HUES64 (cell line): ENCODE measurements around the gene VTA1.
"Not testable (repeated sequence)": the region's sequence is repeated elsewhere in the genome, so short reads cannot be mapped to it uniquely, and the experiment has no call there.

Experiments used
- H3K27ac ChIP-seq: 2 replicates; pipeline ENCODE4 v1.7.0; 2013; ENCODE audit warnings: low read depth, low read length, inconsistent platforms
- H3K27me3 ChIP-seq: 2 replicates; pipeline ENCODE4 v1.6.1; 2013; ENCODE audit warnings: mild to moderate bottlenecking, low read length; ENCODE audit not compliant: insufficient read depth
- H3K36me3 ChIP-seq: 2 replicates; pipeline ENCODE4 v1.6.1; 2013; ENCODE audit warnings: mild to moderate bottlenecking, low read length; ENCODE audit not compliant: insufficient read depth
- H3K4me1 ChIP-seq: 2 replicates; pipeline ENCODE4 v1.6.1; 2013; ENCODE audit warnings: mild to moderate bottlenecking, low read length, moderate library complexity; ENCODE audit not compliant: insufficient read depth
- H3K4me3 ChIP-seq: 2 replicates; pipeline ENCODE4 v1.5.1; 2013; ENCODE audit warnings: mild to moderate bottlenecking, low read length, moderate library complexity
- H3K9ac ChIP-seq: 2 replicates; pipeline ENCODE4 v1.6.1; 2013; ENCODE audit warnings: mild to moderate bottlenecking, low read depth, low read length
- H3K9me3 ChIP-seq: 2 replicates; pipeline ENCODE4 v1.6.1; 2013; ENCODE audit warnings: low read depth, low read length; ENCODE audit not compliant: insufficient read depth
- WGBS: fragments of 150-250, 120-280 bp; methylation state at CpG from one replicate; pipeline ENCODE4 v1.1.7; 2013; ENCODE audit warnings: missing lambda C conversion rate; 5-methylcytosine and 5-hydroxymethylcytosine counted together

VTA1 gene

DNA sequence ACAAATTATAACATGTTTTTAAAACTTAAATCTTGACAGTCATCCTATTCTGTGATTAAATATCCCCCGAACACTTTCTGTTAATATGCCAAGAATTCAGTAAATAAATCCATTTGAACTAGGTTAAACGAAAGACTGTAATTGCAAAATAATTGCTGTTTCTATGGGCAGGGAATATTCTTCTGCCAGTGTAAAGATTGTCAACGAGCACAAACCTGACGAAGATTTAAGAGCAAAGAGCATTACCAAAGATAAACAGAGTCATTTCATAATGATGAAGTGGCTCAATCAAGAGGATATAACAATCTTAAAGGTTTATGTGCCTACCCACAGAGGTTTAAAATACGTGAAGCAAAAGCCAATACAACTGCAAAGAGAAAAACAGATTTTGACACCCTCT lies 78.5 kb downstream of the VTA1 start:
- no peak overlapping the region for H3K4me3 ChIP-seq
- H3K4me1 ChIP-seq, result no peaks in the 10 kb centered on the region
- WGBS, result 91% methylated on average over 5 of the region's 5 CpGs
- H3K9ac ChIP-seq, result no peak overlapping the region
- H3K36me3 ChIP-seq, result no peaks in the 10 kb centered on the region
- no peaks in the 10 kb centered on the region for H3K27me3 ChIP-seq
- no peaks in the 10 kb centered on the region for H3K9me3 ChIP-seq
- H3K27ac ChIP-seq, result no peak overlapping the region

DNA sequence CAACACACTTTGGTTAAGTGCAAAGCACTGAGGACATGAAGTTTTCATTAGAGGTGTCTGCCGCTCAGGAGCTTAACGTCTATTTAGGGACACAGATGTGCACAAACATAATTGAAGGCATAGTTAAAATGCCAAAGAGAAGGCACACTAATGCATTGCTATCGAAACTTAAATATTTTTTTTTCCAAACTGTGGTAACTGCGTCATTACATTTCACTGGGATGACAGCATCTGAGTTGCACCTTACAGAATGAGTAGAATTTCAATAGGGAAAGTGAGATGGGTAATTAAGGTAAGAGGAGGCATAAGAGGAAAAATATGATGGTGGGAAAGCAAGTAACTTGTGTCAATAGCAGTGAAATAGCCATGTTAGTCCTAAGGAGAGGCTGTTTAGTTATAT lies 79.7 kb downstream of the VTA1 start:
- Histone ChIP-seq H3K9me3 (no peaks in the 10 kb centered on the region), H3K27ac (no peak overlapping the region), H3K9ac (no peak overlapping the region), H3K36me3 (no peaks in the 10 kb centered on the region), H3K4me1 (0 out of 2 replicates have a peak, but pooled peaks cover 3% of the 10 kb centered on the region), H3K27me3 (no peaks in the 10 kb centered on the region), H3K4me3 (no peak overlapping the region)
- 92% methylated on average over 4 of the region's 4 CpGs for WGBS

GRCh38 chr6:142229518-142230270 lies 82.6 kb downstream of the VTA1 start:
- 96% methylated on average over 5 of the region's 6 CpGs for WGBS
- not testable (repeated sequence) for H3K27me3 ChIP-seq, H3K27ac ChIP-seq, H3K9me3 ChIP-seq, H3K9ac ChIP-seq, H3K36me3 ChIP-seq, H3K4me1 ChIP-seq, H3K4me3 ChIP-seq

GRCh38 chr6:142232206-142233044 lies 85.4 kb downstream of the VTA1 start:
- WGBS, result 70% methylated on average over 12 of the region's 12 CpGs
- H3K9me3 ChIP-seq, H3K4me1 ChIP-seq, H3K27ac ChIP-seq, H3K4me3 ChIP-seq, H3K27me3 ChIP-seq, H3K9ac ChIP-seq, H3K36me3 ChIP-seq: not testable (repeated sequence)

DNA sequence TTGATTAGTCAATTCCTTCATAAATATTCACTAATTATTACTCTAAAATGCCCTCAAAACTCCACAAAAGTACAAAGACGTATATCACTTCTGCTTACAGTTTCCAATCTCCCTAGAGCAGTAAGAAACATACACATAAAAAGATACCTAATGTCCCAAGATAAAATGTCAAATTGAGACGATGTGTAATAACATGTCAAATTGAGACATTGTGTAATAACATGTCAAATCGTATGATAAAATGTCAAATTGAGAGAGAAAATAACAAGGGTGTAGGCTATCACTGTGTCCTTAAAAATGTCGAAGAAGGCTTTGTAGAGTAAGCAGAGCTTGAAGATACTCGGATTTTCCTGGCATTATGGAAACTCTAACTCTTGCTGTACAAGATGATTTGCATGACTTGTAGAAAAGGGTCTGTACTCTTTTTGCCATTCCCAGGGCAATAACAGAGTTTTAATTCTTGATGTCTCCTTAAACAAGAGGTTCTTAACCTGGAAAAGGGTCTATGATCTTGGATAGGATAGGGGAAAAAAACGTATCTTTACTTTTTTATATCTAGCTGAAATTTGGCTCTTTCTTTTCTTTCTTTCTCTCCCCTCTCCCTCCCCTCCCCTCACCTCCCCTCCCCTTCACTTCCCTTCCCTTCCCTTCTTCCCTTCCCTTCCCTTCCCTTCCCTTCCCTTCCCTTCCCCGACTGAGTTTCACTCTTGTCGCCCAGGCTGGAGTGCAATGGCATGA lies 87.1 kb downstream of the VTA1 start:
- 94% methylated on average over 7 of the region's 8 CpGs for WGBS
- Histone ChIP-seq H3K36me3 (no peaks in the 10 kb centered on the region), H3K9ac (no peak overlapping the region), H3K4me3 (no peak overlapping the region), H3K27ac (no peak overlapping the region), H3K27me3 (no peaks in the 10 kb centered on the region), H3K4me1 (0 out of 2 replicates have a peak, but pooled peaks cover 6% of the 10 kb centered on the region), H3K9me3 (no peaks in the 10 kb centered on the region)

DNA sequence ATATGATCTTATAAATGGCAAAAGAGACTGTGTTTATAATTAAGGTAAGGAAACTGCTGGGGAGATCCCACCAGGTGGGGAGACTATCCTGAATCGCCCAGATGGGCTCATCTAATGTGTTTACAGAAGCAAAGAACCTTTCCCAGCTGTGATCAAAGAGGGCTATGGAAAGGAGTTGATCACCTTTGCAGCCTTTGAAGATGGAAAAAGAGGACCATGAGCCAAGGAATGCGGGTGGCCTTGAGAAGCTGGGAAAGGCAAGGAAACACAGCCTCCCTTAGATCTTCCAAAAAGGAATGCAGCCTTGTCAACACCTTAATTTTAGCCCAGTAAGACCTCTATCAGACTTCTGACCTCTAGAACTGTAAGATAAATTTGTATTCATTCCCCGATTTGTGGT lies 88.2 kb downstream of the VTA1 start:
- no peak overlapping the region for H3K9ac ChIP-seq
- no peaks in the 10 kb centered on the region for H3K36me3 ChIP-seq
- WGBS, result 76% methylated on average over 2 of the region's 3 CpGs
- no peak overlapping the region for H3K27ac ChIP-seq
- H3K9me3 ChIP-seq, result no peaks in the 10 kb centered on the region
- 0 out of 2 replicates have a peak, but pooled peaks cover 6% of the 10 kb centered on the region for H3K4me1 ChIP-seq
- no peak overlapping the region for H3K4me3 ChIP-seq
- H3K27me3 ChIP-seq, result no peaks in the 10 kb centered on the region

- H3K9me3 ChIP-seq, result no peaks in the 10 kb centered on the region
- 0 out of 2 replicates have a peak, but pooled peaks cover 6% of the 10 kb centered on the region for H3K4me1 ChIP-seq
- H3K27ac ChIP-seq, result no peak overlapping the region
- H3K27me3 ChIP-seq, result no peaks in the 10 kb centered on the region
- H3K36me3 ChIP-seq, result no peaks in the 10 kb centered on the region
- 90% methylated on average over 2 of the region's 2 CpGs for WGBS
- no peak overlapping the region for H3K9ac ChIP-seq
- H3K4me3 ChIP-seq, result no peak overlapping the region
Measured at GRCh38 chr6:142235791-142236190, 88.7 kb downstream of the VTA1 start.

- 0 out of 2 replicates have a peak, but pooled peaks cover 3% of the 10 kb centered on the region for H3K4me1 ChIP-seq
- WGBS, result 93% methylated on average over 3 of the region's 4 CpGs
- no peak overlapping the region for H3K4me3 ChIP-seq
- no peaks in the 10 kb centered on the region for H3K36me3 ChIP-seq
- no peaks in the 10 kb centered on the region for H3K9me3 ChIP-seq
- H3K27ac ChIP-seq, result no peak overlapping the region
- H3K27me3 ChIP-seq, result no peaks in the 10 kb centered on the region
- H3K9ac ChIP-seq, result no peak overlapping the region
Measured at GRCh38 chr6:142236691-142237090, 89.6 kb downstream of the VTA1 start.

DNA sequence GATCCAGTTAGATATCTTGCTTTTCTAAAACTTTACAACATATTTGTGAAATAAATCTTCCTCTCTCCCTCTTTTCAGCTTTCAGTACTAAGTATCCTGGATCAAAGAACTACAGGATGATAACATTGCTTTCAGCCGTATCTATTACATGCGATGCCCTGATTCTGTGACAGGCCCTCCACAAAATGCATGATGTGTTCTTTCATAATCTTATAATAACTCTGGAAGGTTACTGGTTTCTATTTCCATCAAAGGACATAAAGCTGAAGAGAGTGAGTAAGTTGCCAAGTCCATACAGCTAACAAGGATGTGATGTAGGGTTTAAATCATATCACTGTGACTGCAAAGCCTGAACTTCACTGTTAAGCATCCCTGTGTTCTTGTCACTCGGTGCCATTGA lies 91.8 kb downstream of the VTA1 start:
- WGBS, result 99% methylated on average over 3 of the region's 3 CpGs
- Histone ChIP-seq H3K9me3 (no peaks in the 10 kb centered on the region), H3K9ac (no peak overlapping the region), H3K4me3 (no peak overlapping the region), H3K36me3 (no peaks in the 10 kb centered on the region), H3K27me3 (no peaks in the 10 kb centered on the region), H3K4me1 (peaks cover 8% of the 10 kb centered on the region; the same call in 1 of the 2 replicates), H3K27ac (no peak overlapping the region)

DNA sequence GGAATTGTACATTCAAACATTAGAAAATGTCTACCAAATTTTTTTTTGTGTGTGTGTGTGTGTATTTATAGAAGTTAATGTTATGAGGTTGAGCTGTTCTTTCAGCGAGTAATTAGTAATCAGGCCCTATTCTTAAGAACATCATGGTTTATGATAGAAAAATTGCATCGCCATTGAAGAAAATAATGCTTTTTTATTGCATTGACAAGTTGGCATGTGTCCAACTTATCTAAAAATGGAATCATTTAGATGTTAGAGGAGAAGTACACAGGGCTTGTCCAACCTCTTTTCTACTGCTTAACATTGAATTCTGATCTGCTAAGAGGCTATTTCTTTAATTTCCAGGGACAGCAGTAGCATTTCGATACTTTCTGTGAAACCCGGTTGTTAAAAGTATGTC lies 93.1 kb downstream of the VTA1 start:
- Histone ChIP-seq H3K9me3 (no peaks in the 10 kb centered on the region), H3K9ac (no peak overlapping the region), H3K27me3 (no peaks in the 10 kb centered on the region), H3K27ac (no peak overlapping the region), H3K4me1 (peaks cover 8% of the 10 kb centered on the region; the same call in 1 of the 2 replicates), H3K36me3 (no peaks in the 10 kb centered on the region), H3K4me3 (no peak overlapping the region)
- 96% methylated on average over 4 of the region's 4 CpGs for WGBS

DNA sequence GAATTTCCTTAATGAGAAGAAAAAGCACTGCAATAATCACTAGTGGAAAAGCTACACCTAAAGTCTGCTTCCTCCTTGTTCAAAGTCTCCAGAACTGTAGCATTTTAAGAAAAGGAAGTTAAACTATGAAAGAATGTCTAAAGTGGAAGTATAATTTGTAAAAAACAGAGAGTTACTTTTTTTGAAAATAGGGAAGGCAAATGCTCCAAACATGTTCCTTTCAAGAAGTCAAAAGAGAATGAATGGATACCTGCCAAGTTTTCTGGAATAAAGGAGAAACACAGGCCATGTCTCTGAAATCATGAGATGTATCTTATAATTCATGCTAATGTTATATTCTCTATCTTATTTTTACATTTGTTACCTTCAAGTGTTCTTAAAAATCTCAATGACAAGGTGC lies 94.0 kb downstream of the VTA1 start:
- Histone ChIP-seq H3K27ac (no peak overlapping the region), H3K9me3 (no peaks in the 10 kb centered on the region), H3K4me3 (no peak overlapping the region), H3K36me3 (no peaks in the 10 kb centered on the region), H3K9ac (no peak overlapping the region), H3K4me1 (peaks cover 8% of the 10 kb centered on the region; the same call in 1 of the 2 replicates), H3K27me3 (no peaks in the 10 kb centered on the region)
